Dermis microvascular lymphatic vessel endothelial cell (primary cell): ENCODE data around the gene OR52E1. TPM values are rescaled to one million over a fixed set of nuclear protein-coding genes. Genes with fewer than 3 reads are reported as not detected.

Experiments
- DNase-seq, 2 donors: peaks; one replicate each; pipeline versions ENCODE4 v3.0.0 to v3.0.0-alpha.2; 2010; ENCODE audit warnings: low read depth in 2 of 2
- total RNA-seq: library from RNA; depleted of rRNA; stranded (reverse); fragments of >200 nt; gene quantifications from 2 replicates; pipeline ENCODE4 v1.2.1, GENCODE V29; 2014

OR52E1 gene
- total RNA-seq, 1 donor from 2014 or later = not detected

- no peak for DNase-seq
These were observed 46.0 kb downstream of the OR52E1 start for GRCh38 chr11:5115339-5115738.

DNA sequence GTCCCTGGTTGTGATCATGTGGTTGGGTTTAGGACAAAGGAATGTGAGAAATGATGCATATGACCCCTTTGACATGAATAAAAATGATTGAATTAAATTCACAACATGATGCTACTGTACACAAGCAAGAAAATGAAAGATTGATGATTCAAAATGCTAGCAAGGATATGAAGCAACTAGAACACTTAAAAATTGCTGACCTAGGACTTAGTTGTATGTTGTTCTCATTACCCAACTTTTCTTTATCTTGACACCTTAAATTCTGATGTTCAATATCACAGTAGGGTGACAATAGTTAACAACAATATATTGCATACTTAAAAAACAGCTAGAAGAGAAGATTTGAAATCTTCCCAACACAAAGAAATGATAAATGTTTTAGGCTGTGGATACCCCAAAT is 48.2 kb downstream of the OR52E1 start:
- DNase-seq = no peak

DNA sequence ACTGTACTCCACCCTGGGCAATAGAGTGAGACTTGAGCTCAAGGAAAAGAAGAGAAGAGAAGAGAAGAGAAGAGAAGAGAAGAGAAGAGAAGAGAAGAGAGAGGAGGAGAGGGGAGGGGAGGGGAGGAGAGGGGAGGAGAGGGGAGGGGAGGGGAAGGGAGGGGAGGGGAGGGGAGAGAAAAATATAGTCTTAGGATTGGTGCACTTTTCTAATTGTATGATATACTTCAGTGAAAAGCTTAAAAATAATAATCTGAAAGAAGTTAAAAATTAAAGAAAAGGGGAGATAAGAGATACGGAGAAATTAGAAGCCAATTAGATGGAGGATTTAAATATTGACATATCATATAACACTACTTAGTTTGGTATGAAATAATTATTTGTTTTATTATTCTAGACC is 49.5 kb downstream of the OR52E1 start:
- no peak for DNase-seq

Other genes with a start within 250 kb of the OR52E1 start
- gene OR51F2, start 248.3 kb upstream of the OR52E1 start, total RNA-seq = not detected in 2 replicates
- gene OR51S1, start 220.4 kb upstream of the OR52E1 start, total RNA-seq = not detected in 2 replicates
- not detected in 2 replicates for gene OR51T1, start 187.7 kb upstream of the OR52E1 start, total RNA-seq
- not detected in 2 replicates for gene OR51A7, start 165.8 kb upstream of the OR52E1 start, total RNA-seq
- gene OR51G2, start 150.2 kb upstream of the OR52E1 start, total RNA-seq = not detected in 2 replicates
- not detected in 2 replicates for gene OR51G1, start 145.2 kb upstream of the OR52E1 start, total RNA-seq
- gene OR51A4, start 122.0 kb upstream of the OR52E1 start, total RNA-seq = not detected in 2 replicates
- gene OR51A2, start 113.9 kb upstream of the OR52E1 start, total RNA-seq = not detected in 2 replicates
- gene OR51L1, start 74.7 kb upstream of the OR52E1 start, total RNA-seq = not detected in 2 replicates
- not detected in 2 replicates for gene OR52J3, start 23.0 kb upstream of the OR52E1 start, total RNA-seq
- gene OR52E2, start 9.9 kb upstream of the OR52E1 start, total RNA-seq = not detected in 2 replicates
- gene OR52A5, start 68.8 kb downstream of the OR52E1 start, total RNA-seq = not detected in 2 replicates
- gene OR52A1, start 85.2 kb downstream of the OR52E1 start, total RNA-seq = not detected in 2 replicates
- gene OR51V1, start 131.1 kb downstream of the OR52E1 start, total RNA-seq = not detected in 2 replicates
- not detected in 2 replicates for gene HBB, start 157.5 kb downstream of the OR52E1 start, total RNA-seq
- not detected in 2 replicates for gene HBD, start 164.9 kb downstream of the OR52E1 start, total RNA-seq
- gene HBG1, start 180.3 kb downstream of the OR52E1 start, total RNA-seq = not detected in 2 replicates
- not detected in 2 replicates for gene HBG2, start 185.2 kb downstream of the OR52E1 start, total RNA-seq
- not detected in 2 replicates for gene HBE1, start 200.4 kb downstream of the OR52E1 start, total RNA-seq
- gene OR51B4, start 232.4 kb downstream of the OR52E1 start, total RNA-seq = not detected in 2 replicates